NT2/D1 (cell line): ENCODE measurements around the gene PPP1R3D.

Experiments used
- YY1 ChIP-seq: IDR thresholded peaks from 2 replicates; pipeline ENCODE4 v1.6.1; 2011; ENCODE audit not compliant: insufficient read length, insufficient read depth
- ZNF274 ChIP-seq: IDR thresholded peaks from 2 replicates; pipeline ENCODE4 v1.6.1; 2011; ENCODE audit warnings: mild to moderate bottlenecking, low read depth, low read length

DNA sequence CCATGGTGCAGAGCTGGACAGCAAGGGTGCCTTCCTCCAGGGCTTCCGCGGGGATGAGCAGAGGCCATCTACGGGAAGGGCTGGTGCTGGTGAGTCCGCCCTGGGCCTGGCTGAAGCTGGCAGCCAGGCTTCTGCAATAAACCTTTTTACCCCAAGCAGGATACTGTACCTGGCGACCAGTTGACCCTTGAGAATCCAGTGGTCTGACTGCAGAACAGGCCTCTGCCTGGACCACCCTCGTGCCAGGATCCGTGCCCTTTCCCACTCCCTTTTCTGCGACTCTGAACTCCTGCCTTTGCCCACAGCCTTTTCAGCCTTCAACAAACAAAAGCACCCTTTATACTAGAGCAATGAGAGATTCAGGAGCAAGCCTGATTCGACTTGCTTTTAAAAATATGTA lies 37.0 kb upstream of the PPP1R3D start:
- TF ChIP-seq ZNF274 (no peak), YY1 (no peak)
